GM19023 (cell line): Measurements from ENCODE around the gene PCSK6.
"Not testable (repeated sequence)": the region's sequence is repeated elsewhere in the genome, so short reads cannot be mapped to it uniquely, and the experiment has no call there.

ENCODE experiments used
- ATAC-seq: cut with Tn5 transposase; IDR thresholded peaks from one replicate; pipeline ENCODE4 v1.9.1; 2021; ENCODE audit warnings: mild to moderate bottlenecking, moderate library complexity; ENCODE audit not compliant: unreplicated experiment

PCSK6 gene

GRCh38 chr15:101294731-101295606 is 194.5 kb downstream of the PCSK6 start, which contains the start of gene SNRPA1:
Gene SNRPA1, minus strand, starts transcription at chr15:101295248. Its CDS starts 70 bp downstream, at chr15:101295178.
- peak; percentile 76 for ATAC-seq

DNA sequence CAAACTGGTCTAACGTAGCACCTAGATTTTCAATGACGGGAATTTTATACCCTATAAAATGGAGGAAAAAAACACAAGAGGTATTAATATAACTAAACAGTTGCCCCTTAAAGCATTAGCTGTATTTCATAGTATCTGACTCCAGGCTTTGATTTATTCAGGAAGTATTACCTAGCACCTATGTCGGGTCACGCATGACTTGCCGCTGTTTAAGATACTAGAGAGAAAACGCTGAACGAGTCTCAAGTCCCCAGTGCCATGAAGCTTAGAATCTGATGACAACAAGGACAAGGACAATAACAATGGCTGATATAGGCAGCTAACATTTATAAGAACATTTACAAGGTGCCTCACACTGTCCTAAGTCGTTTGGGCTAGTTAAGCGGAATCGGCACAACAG is 196.4 kb downstream of the PCSK6 start:
- no peak for ATAC-seq

DNA sequence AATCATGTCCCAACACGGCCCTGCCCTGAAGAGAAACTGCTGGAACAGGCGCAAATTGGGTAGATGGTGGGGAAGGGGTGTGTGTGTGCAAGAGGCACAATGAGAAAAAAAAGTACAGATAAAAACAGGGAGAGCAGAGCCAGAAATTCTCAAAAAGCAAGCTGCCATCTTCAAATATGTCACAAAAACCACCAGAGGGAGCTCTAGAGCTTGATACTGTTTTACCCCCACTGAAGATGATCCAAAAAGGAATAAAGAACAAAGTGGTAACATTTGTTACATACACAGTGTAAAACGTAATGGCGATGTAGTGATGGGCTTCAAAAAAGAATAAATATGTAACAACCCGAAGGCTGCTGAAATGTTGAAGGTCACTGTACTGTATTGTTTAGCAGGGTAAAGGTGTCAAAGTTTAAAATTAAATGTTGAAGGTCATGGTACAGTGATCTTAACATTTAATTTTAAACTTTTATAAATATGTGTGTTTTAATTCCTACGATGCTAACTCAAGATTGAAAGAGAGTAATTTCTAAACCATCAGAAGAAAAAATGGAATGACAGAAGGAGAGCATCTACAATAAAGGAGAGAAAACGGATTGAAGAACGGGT is 200.5 kb downstream of the PCSK6 start:
- no peak for ATAC-seq

DNA sequence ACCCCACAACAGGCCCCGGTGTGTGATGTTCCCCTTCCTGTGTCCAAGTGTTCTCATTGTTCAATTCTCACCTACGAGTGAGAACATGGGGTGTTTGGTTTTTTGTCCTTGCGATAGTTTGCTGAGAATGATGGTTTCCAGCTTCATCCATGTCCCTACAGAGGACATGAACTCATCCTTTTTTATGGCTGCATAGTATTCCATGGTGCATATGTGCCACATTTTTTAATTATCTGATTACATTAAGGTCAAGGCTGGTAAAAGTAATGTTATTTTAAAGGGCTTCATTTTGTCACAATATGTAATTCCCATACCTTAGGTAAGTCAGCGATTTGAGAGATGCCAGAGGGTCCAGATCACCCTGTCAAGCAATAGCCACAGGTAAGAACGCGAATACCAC is 202.2 kb downstream of the PCSK6 start:
- ATAC-seq = not testable (repeated sequence)

DNA sequence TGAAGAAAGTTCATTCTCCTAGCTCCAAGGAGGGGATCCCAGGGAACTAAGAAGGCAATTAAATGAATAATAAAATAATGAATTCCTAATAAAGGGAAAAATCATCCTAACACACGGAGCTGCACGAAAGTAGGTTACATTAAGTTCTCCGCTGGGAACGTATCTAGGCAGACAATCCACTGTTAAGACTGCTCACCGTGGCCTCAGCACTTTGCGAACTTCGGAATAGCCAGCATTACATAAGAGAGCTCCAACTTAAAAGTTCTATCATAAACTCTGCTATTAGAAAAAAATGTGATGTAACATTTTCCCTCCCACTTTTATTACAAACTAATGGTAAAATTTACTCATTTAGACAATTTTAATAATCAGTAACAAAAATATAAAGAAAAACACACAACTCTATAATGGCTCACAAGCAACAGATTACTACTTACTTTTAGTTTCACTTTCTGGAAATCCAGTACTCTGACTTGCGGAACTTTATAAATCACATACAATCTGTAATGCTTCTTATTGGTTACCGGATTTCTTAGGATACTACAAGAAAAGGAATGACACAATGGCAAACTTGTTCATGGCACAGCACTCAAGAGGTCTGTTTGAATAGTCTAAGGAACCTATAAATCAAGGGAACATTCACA is 202.9 kb downstream of the PCSK6 start:
- ATAC-seq = no peak

GRCh38 chr15:101283931-101284330 is 205.6 kb downstream of the PCSK6 start:
- ATAC-seq = no peak

GRCh38 chr15:101280007-101280406 is 209.5 kb downstream of the PCSK6 start:
- no peak for ATAC-seq

- ATAC-seq = no peak
Measured at GRCh38 chr15:101277943-101278564, 211.5 kb downstream of the PCSK6 start.

- peak; percentile 94 for ATAC-seq
Measured at GRCh38 chr15:101277038-101277822, 212.3 kb downstream of the PCSK6 start, which contains the start of gene SELENOS. Gene SELENOS, minus strand, starts transcription at chr15:101277485. Its CDS starts 68 bp downstream, at chr15:101277417.

- ATAC-seq = no peak
Measured at GRCh38 chr15:101276501-101277037, 212.9 kb downstream of the PCSK6 start.

DNA sequence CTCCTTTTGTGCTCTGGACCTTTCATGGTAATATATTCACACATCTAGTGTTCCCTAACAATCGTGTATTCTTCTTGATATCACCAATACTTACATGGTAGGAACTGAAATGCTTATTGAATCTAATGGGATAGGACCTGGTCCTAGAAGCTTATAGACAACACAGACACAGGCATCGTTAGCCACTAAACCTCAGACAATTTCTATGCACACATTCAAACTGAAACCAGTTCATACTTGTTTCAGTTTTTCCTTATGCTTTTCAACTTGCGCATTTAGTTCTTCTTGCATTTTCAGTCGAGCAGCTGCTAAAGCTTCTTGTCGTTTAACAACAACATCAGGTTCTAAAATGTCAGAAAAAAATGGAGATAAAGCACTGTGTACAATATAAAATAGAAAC is 214.5 kb downstream of the PCSK6 start:
- no peak for ATAC-seq

GRCh38 chr15:101273534-101273933 is 216.0 kb downstream of the PCSK6 start:
- ATAC-seq = no peak

GRCh38 chr15:101272584-101272983 is 216.9 kb downstream of the PCSK6 start:
- ATAC-seq = no peak

DNA sequence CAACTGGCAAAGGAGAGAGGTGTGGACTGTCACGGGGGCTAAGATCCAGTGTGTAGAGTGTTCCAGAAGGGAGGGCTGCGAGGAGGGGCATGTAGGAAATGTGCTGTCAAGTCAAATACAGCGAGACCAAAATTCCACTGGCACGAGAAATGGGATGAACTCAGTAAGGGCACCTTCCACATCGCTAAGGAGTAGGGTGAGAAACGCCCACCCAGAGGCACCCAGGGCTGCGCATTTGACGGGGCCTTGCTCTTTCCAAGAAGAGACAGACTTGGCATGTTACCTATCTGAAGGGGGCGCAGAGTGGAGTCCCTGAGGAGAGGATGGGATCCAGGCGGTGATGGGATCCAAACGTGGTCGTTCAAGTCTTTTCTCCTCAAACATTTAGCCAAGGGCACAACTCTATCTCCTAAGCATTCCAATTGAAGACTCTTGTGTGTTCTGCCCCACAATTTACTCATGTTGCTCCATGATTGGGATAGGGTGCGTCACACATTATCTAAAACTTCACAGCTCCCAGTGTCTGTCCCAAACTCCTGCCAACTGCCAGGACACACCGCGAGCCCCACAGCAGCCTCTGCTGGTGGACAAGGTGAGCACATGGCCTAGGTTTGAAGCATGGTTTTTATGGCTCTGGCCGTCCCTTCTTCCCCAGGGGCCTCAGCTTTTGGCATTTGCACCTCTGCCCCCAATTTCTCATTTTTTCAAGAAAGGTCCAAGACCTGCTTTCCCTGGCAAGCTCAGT is 219.9 kb downstream of the PCSK6 start:
- no peak for ATAC-seq

- ATAC-seq = no peak
Measured at GRCh38 chr15:101267320-101268104, 222.0 kb downstream of the PCSK6 start.

DNA sequence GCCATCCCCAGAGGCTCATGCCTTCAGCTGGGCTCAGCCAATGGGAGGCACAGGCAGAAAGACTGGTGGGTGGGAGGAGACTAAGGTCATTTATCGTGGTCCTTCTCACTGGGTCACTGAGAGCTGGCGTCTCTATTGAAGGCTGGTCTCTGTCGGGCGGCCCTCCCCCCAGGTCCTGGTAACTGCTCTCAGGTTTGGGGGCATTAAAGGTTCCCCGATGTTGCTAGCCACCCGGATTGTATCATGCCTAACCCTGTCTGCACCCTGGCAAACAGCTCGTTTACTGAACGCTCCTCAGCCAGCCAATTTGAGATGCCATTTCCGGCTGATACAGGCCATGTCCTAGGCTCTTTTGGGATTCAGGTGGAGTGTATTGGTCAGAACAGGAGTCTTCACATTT is 222.7 kb downstream of the PCSK6 start:
- ATAC-seq = no peak

GRCh38 chr15:101266034-101266433 is 223.5 kb downstream of the PCSK6 start:
- no peak for ATAC-seq

DNA sequence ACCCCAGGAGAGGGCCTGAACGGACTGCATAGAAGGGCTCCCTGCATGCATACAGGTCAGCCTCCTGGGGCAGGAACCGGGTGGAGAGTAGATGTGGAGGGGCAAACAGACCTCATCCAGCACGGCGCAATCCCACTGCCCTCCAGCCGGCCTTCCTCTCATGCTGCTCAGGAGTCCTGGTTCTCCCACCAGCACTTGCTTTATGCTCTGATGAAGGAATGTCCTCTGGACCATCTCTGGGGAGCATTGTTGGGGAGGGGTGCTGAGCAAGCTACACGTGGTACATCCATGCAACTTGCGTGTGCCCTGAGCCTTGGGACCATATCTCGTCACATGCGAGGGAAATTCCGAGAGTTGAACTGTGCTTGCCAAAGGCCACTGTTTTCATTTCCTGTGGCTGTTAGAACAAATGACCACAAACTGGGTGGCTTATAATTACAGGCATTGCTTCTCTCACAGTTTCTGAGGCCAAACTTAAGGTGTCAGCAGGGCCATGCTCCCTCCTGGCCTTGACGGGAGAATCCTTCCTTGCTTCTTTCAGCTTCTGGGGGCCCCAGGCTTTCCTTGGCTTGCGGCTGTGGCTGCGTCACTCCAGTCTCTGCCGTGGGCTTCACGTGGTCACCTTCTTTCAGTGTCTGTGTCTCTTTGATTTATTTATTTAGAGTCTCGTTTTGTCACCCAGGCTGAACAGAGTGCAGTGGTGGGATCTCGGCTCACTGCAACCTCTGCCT is 224.4 kb downstream of the PCSK6 start:
- ATAC-seq = peak; percentile 44
